T47D (cell line): ENCODE data around the gene RALGPS1.

Experiments used
- DNase-seq, 2 experiments: peaks; one replicate each; pipeline versions ENCODE4 v3.0.0 to v3.0.0-alpha.2; 2011 to 2012; ENCODE audit warnings: low read depth in 1 of 2, low spot score in 1 of 2
- JUND ChIP-seq: IDR thresholded peaks from 2 replicates; pipeline ENCODE4 v1.6.1; 2012; ENCODE audit warnings: low read depth
- in situ Hi-C: cut with HindIII; loops from 2 replicates; pipeline ENCODE4 v1.10.0; 2016; ENCODE audit warnings: low sequenced_read_pairs, low pct_unique_long_range_greater_than_20kb

RALGPS1 gene

GRCh38 chr9:127212453-127212852 is 297.9 kb downstream of the RALGPS1 start:
- in situ Hi-C loops: no loop called here
- TF ChIP-seq JUND: no peak
- no peak for DNase-seq

GRCh38 chr9:127213859-127214258 is 299.3 kb downstream of the RALGPS1 start:
- in situ Hi-C loops: no loop called here
- TF ChIP-seq JUND: no peak
- DNase-seq: no peak

GRCh38 chr9:127214421-127215267 is 300.1 kb downstream of the RALGPS1 start:
- TF ChIP-seq JUND: no peak
- peak; percentile 77 to 90 for DNase-seq
- in situ Hi-C loops: no loop called here

GRCh38 chr9:127215268-127216209 is 301.0 kb downstream of the RALGPS1 start:
- in situ Hi-C loops: no loop called here
- no peak for DNase-seq
- TF ChIP-seq JUND: no peak

DNA sequence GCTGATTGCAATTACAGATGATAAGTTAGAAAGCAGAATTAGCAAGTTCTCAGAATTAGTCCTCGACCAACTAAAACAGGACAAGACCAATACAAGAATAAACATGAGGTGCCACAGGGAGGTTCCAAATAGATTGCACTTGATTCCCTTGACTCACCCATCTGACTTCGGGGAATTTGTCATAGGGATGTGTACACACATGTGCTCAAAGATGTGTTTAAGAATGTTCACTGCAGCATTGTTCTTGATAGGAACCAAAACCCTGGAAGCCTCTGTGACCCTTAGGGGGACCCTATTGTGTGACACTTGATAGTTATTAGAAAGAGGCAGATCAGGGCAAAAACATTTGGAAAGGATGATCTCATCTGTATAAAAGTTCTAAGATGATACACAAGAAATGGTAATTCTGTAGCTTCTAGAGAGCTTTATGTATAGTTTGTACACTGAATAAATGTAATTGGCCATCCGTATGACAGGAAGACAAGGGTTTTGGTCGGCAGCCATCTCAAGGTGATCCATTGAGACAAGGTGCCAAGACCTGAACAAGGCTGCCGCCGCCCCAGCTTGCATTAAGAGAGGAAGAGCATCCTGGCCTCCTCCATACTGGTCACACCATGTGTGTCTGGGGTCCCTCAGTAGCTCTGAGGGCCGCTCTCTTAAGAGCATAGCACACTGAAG is 301.8 kb downstream of the RALGPS1 start:
- TF ChIP-seq JUND: no peak
- no peak for DNase-seq
- in situ Hi-C loops: no loop called here

DNA sequence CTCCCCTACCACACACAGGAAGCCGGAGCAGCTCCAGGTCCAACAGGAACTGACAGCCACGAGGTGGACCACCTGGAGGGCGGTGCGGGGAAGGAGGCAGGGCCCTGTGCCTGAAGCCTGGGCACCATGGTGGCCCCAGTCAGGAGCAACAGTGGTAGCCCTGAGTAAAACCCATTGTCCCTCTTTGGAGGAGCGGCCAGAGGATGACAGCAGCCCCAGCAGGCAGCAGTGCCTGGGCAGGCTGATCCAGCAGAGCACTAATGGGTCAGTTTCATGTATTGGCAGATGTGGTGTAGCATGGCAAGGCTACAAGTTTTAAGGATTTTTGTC is 302.3 kb downstream of the RALGPS1 start:
- DNase-seq: no peak
- no peak for TF ChIP-seq JUND
- in situ Hi-C loops: no loop called here

- in situ Hi-C loops: no loop called here
These were observed 304.2 kb downstream of the RALGPS1 start for GRCh38 chr9:127218818-127219217.

GRCh38 chr9:127219520-127219919 is 304.9 kb downstream of the RALGPS1 start:
- no peak for TF ChIP-seq JUND
- in situ Hi-C loops: no loop called here
- DNase-seq: no peak

More at GRCh38 chr9:127218818-127219217, 304.2 kb downstream of the RALGPS1 start:
- no peak for DNase-seq
- no peak for TF ChIP-seq JUND

GRCh38 chr9:127221695-127222094 is 307.1 kb downstream of the RALGPS1 start:
- no peak for DNase-seq
- TF ChIP-seq JUND: no peak
- in situ Hi-C loops: no loop called here

DNA sequence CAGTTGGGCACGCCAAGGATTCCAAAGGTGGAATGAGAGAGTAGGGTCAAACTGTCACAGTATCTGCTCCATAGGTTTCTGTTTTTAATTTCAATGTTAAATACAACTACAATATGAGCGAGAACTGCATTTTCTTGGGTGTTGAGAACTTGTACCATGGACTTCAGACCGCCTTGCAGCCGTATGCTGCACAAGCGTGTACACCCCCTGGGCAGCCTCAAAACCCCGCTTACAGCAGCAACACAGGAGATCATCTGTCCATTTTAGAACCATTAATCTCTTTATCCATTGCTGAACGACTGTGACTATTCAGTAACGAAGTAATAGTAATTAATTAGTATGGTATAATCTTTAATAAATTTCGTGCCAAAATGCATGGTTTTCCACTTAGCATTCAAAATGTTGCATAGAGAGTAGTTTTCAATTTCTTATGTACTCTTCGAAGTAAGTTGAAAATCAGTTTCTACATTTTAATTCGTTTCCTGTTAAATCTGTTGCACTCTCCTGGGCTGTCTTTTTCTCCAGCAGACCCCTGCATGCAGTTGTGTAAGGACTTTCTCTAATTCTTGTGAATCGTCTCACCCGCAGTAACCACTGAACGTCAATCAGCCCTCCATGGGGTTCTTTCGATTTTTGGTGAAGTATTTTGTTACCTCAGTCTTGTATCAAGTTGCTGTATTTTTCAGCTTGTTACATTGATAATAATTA is 308.0 kb downstream of the RALGPS1 start:
- DNase-seq: no peak
- in situ Hi-C loops: no loop called here
- TF ChIP-seq JUND: no peak

- in situ Hi-C loops: no loop called here
- no peak for TF ChIP-seq JUND
- DNase-seq: no peak
These were observed 308.7 kb downstream of the RALGPS1 start for GRCh38 chr9:127223266-127223665.

- TF ChIP-seq JUND: no peak
- DNase-seq: no peak
- in situ Hi-C loops: no loop called here
These were observed 309.2 kb downstream of the RALGPS1 start for GRCh38 chr9:127223810-127224177.
